ENCODE measurements around the gene TMEM161A. TPM values are rescaled to one million over a fixed set of nuclear protein-coding genes. Genes with fewer than 3 reads are reported as not detected.

Gene TMEM161A
- total and polyA plus RNA-seq, 2 of the 13 experiments (the other 11 are each of a cell fraction or from before 2014, with no cell fraction given) = 25.9 to 31.4 TPM

DNA sequence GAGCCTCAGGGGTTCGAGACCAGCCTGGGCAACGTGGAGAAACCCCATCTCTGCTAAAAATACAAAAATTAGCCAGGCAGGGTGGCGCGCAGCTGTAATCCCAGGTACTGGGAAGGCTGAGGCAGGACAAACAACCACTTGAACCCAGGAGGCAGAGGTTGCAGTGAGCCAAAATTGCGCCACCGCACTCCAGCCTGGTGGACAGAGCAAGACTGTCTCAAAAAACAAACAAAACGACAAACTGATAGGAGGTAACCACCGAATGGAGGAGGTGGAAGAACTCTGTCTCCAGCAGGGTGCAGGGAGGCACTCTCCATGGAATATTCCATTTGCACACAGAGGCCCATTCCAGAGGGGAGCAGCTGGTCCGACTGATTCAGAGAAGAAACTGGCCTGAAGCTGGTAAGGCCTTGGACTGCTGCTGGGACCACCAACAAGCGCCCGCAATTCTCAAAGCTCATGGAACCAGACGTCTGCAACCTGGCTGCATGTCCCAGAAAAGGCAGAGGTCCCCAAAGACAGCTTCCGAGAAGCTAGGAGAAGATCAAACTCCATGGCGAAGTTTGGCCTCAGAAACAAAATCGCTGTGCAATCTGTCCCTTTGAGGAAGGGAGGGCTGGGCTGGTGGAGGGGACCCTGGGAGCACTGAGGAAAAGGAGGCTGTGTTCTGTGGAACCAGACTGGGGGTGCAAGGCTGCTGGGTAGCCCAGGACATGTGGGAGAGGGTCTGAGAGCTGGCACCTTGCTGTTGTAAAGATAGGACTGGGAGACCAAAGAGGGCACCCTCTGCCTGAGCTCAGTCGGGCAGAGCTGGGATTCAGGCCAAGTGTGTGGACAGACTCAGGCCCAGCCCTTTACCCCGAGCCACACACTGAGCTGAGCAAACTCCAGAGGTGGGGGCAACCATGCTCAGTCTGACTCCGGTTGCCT, 39.3 kb downstream of the TMEM161A start (continued):
- TF ChIP-seq GATAD2A (CRISPR knock-in tag; IDR thresholded peaks at IDR 0.05) (peak; percentile 84), KDM3A (CRISPR knock-in tag; IDR thresholded peaks at IDR 0.05; ENCODE audit: low read depth) (peak; percentile 30; the same call in 1 of the 2 replicates), ZNF781 (CRISPR knock-in tag; IDR thresholded peaks at IDR 0.05; ENCODE audit: borderline replicate concordance, not compliant biosample characterization) (no peak), NCOA1 (CRISPR knock-in tag; IDR thresholded peaks at IDR 0.05) (peak; percentile 57; the same call in 1 of the 2 replicates), ZNF574 (CRISPR knock-in tag; IDR thresholded peaks at IDR 0.05) (peak; percentile 61), ZIK1 (CRISPR knock-in tag; IDR thresholded peaks at IDR 0.05; ENCODE audit: borderline replicate concordance, low read depth) (no peak), GABPA (IDR thresholded peaks at IDR 0.05; ENCODE audit: low read depth, low read length) (no peak), GABPA (CRISPR knock-in tag; IDR thresholded peaks at IDR 0.05; ENCODE audit: low read depth) (no peak), NFATC3 (CRISPR knock-in tag; IDR thresholded peaks at IDR 0.05) (no peak), HCFC1 (IDR thresholded peaks at IDR 0.05; ENCODE audit: low read depth, low read length) (0 out of 2 replicates have a peak, but pooled peaks have one; percentile 11), TRIM24 (CRISPR knock-in tag; IDR thresholded peaks at IDR 0.05) (no peak), GRHL1 (CRISPR knock-in tag; conservative IDR thresholded peaks at IDR 0.05) (no peak), TBL1XR1 (IDR thresholded peaks at IDR 0.05; ENCODE audit: borderline replicate concordance, low read length, partially characterized antibody) (peak; percentile 17), SALL1 (CRISPR knock-in tag; IDR thresholded peaks at IDR 0.05) (no peak; the same call in 1 of the 2 replicates), NBN (conservative IDR thresholded peaks at IDR 0.05) (no peak), ZNF883 (CRISPR knock-in tag; IDR thresholded peaks at IDR 0.05; ENCODE audit: not compliant biosample characterization) (no peak), CHD2 (IDR thresholded peaks at IDR 0.05; ENCODE audit: low read depth, low read length) (no peak), ZNF251 (CRISPR knock-in tag; IDR thresholded peaks at IDR 0.05) (no peak), ZNF777 (CRISPR knock-in tag; IDR thresholded peaks at IDR 0.05) (0 out of 2 replicates have a peak, but pooled peaks have one; percentile 42), RFX1 (IDR thresholded peaks at IDR 0.05) (no peak)
- TF ChIP-seq, protein P1, sequence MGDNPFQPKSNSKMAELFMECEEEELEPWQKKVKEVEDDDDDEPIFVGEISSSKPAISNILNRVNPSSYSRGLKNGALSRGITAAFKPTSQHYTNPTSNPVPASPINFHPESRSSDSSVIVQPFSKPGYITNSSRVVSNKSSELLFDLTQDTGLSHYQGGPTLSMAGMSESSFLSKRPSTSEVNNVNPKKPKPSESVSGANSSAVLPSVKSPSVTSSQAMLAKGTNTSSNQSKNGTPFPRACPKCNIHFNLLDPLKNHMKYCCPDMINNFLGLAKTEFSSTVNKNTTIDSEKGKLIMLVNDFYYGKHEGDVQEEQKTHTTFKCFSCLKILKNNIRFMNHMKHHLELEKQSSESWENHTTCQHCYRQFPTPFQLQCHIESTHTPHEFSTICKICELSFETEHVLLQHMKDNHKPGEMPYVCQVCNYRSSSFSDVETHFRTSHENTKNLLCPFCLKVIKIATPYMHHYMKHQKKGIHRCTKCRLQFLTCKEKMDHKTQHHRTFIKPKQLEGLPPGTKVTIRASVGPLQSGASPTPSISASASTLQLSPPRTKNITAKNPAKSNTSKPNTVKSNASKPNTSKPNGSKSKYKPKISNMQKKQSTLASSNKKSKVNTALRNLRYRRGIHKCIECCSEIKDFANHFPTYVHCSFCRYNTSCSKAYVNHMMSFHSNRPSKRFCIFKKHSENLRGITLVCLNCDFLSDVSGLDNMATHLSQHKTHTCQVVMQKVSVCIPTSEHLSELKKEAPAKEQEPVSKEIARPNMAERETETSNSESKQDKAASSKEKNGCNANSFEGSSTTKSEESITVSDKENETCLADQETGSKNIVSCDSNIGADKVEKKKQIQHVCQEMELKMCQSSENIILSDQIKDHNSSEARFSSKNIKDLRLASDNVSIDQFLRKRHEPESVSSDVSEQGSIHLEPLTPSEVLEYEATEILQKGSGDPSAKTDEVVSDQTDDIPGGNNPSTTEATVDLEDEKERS (CRISPR knock-in tag; IDR thresholded peaks at IDR 0.05) = no peak
